HepG2 (cell line): ENCODE results near the gene CNP. TPM values are rescaled to one million over a fixed set of nuclear protein-coding genes. Genes with fewer than 3 reads are reported as not detected.
A peak's percentile ranks its signal among the peaks of the same experiment; 100 is the strongest.

Experiments used
- ATAC-seq: fragments of 200-7000 bp; cut with Tn5 transposase; 3 replicates; pipeline ENCODE4 v1.9.1; 2020; ENCODE audit warnings: mild to moderate bottlenecking, moderate library complexity
- BruUV-seq: library from RNA; stranded (reverse); fragments of 400-500 nt; replicated peaks from 2 replicates; lab custom pipeline; 2021; lab: Mats Ljungman, UMichigan
- CTCF ChIA-PET: fragments of 300-600 bp; formaldehyde crosslinking; extraction: SDS; loops from one replicate; lab custom pipeline; 2021; ENCODE audit warnings: low total read pairs, inconsistent platforms, low intra/inter-chr PET ratio; lab: Yijun Ruan, JAX
- POLR2A ChIA-PET: fragments of 350-600 bp; sonication (Branson Sonifier 250); formaldehyde crosslinking; loops from one replicate; lab custom pipeline; 2020; ENCODE audit warnings: antibody characterized with exemption, inconsistent platforms; lab: Yijun Ruan, JAX
- DNase-seq: peaks from one replicate; pipeline ENCODE4 v3.0.0-alpha.2; 2015; ENCODE audit warnings: low spot score
- FAIRE-seq: peaks from 3 replicates; lab custom pipeline; 2011; peaks lifted over from hg19 to GRCh38; lab: Jason Lieb, UNC
- H2AFZ ChIP-seq: one replicate; pipeline ENCODE4 v1.6.1; 2011; ENCODE audit warnings: low read length, inconsistent platforms
- H3K27ac ChIP-seq: fragments of 300-600 bp; 3 replicates; pipeline ENCODE4 v1.8.0; 2011; ENCODE audit warnings: mixed run types, mild to moderate bottlenecking, mixed read lengths, low read length, inconsistent platforms; ENCODE audit not compliant: insufficient read depth; ENCODE audit errors: extremely low read length
- H3K27me3 ChIP-seq, 2 experiments: fragments of 200-600 bp in 1 of 2; 2 replicates in 1 of 2; 3 replicates in 1 of 2; pipeline versions ENCODE4 v1.6.0 to v1.8.0; 2011; ENCODE audit warnings: low read length in 2 of 2, mild to moderate bottlenecking in 2 of 2, moderate library complexity in 2 of 2, inconsistent platforms in 1 of 2; ENCODE audit not compliant: insufficient read depth in 2 of 2, control insufficient read depth in 1 of 2
- H3K36me3 ChIP-seq, 2 experiments: fragments of 200-600 bp in 1 of 2; replicated peaks in 1 of 2; 2 replicates in 1 of 2; 3 replicates in 1 of 2; pipeline versions ENCODE4 v1.5.1 to v1.8.0; 2011; ENCODE audit warnings: low read length in 2 of 2, inconsistent platforms in 1 of 2; ENCODE audit not compliant: insufficient read depth in 2 of 2, control insufficient read depth in 1 of 2
- H3K4me1 ChIP-seq: 2 replicates; pipeline ENCODE4 v1.5.1; 2012; ENCODE audit warnings: low read length, inconsistent platforms; ENCODE audit not compliant: insufficient read depth
- H3K4me2 ChIP-seq: 2 replicates; pipeline ENCODE4 v1.6.0; 2011; ENCODE audit warnings: low read depth, low read length, inconsistent platforms
- H3K4me3 ChIP-seq, 3 experiments: fragments of 200-600 bp in 1 of 3; sonication (generic), shearing (Covaris generic) in 1 of 3; replicated peaks in 1 of 3; 2 replicates each; pipeline ENCODE4 v1.5.1; 2011 to 2016; ENCODE audit warnings: low read length in 3 of 3, inconsistent platforms in 2 of 3, low read depth in 2 of 3, mild to moderate bottlenecking in 2 of 3, control low read depth in 1 of 3, mixed read lengths in 1 of 3; ENCODE audit not compliant: insufficient read depth in 1 of 3
- H3K79me2 ChIP-seq: one replicate; pipeline ENCODE4 v1.6.1; 2011; ENCODE audit warnings: low read length, inconsistent platforms; ENCODE audit not compliant: insufficient read depth
- H3K9ac ChIP-seq: 2 replicates; pipeline ENCODE4 v1.6.0; 2011; ENCODE audit warnings: mild to moderate bottlenecking, low read depth, low read length, inconsistent platforms; ENCODE audit not compliant: insufficient read depth
- H3K9me3 ChIP-seq: 2 replicates; pipeline ENCODE4 v1.5.1; 2012; ENCODE audit warnings: mild to moderate bottlenecking, low read length
- H4K20me1 ChIP-seq: 2 replicates; pipeline ENCODE4 v1.6.0; 2011; ENCODE audit warnings: inconsistent platforms, mild to moderate bottlenecking, low read length, moderate library complexity; ENCODE audit not compliant: insufficient read depth
- ASH2L ChIP-seq: fragments of 300-600, 200-600 bp; sonication (generic); IDR thresholded peaks from 2 replicates; pipeline ENCODE4 v1.7.0; 2017; ENCODE audit warnings: low read depth, mild to moderate bottlenecking, moderate library complexity, mixed read lengths, low read length; ENCODE audit not compliant: insufficient read length
- BATF2 ChIP-seq: sonication (generic); formaldehyde crosslinking; IDR thresholded peaks from 2 replicates; pipeline ENCODE4 v1.8.0; 2022; ENCODE audit warnings: mild to moderate bottlenecking, missing genetic modification reagents, moderate library complexity
- CEBPG ChIP-seq: IDR thresholded peaks from 2 replicates; pipeline ENCODE4 v1.6.1; 2016
- CHD4 ChIP-seq: fragments of 200-600 bp; sonication (generic); IDR thresholded peaks from 2 replicates; pipeline ENCODE4 v1.7.0; 2017; ENCODE audit warnings: mild to moderate bottlenecking, low read length, borderline replicate concordance
- HNF4A ChIP-seq: sonication (generic); formaldehyde crosslinking; IDR thresholded peaks from 2 replicates; pipeline ENCODE4 v1.4.0; 2020; ENCODE audit warnings: missing genetic modification reagents
- IRF1 ChIP-seq: sonication (generic); formaldehyde crosslinking; IDR thresholded peaks from 2 replicates; pipeline ENCODE4 v1.4.0; 2020; ENCODE audit warnings: low read depth, mild to moderate bottlenecking, missing genetic modification reagents
- MAF1 ChIP-seq: sonication (generic); formaldehyde crosslinking; IDR thresholded peaks from 2 replicates; pipeline ENCODE4 v1.5.0; 2020; ENCODE audit warnings: missing genetic modification reagents, borderline replicate concordance
- MEIS1 ChIP-seq: sonication (generic); formaldehyde crosslinking; IDR thresholded peaks from 2 replicates; pipeline ENCODE4 v1.9.0; 2021; ENCODE audit warnings: mild to moderate bottlenecking, missing genetic modification reagents, moderate library complexity, borderline replicate concordance
- PHF20 ChIP-seq: sonication (generic); formaldehyde crosslinking; IDR thresholded peaks from 2 replicates; pipeline ENCODE4 v1.5.0; 2020; ENCODE audit warnings: mild to moderate bottlenecking, missing genetic modification reagents
- REPIN1 ChIP-seq: sonication (generic); formaldehyde crosslinking; IDR thresholded peaks from 2 replicates; pipeline ENCODE4 v1.8.0; 2022; ENCODE audit warnings: missing genetic modification reagents, low read depth, mild to moderate bottlenecking, borderline replicate concordance
- RXRA ChIP-seq: sonication (generic); formaldehyde crosslinking; IDR thresholded peaks from 2 replicates; pipeline ENCODE4 v1.5.1; 2020; ENCODE audit warnings: missing genetic modification reagents
- SSRP1 ChIP-seq: IDR thresholded peaks from 2 replicates; pipeline ENCODE4 v1.6.1; 2016; ENCODE audit warnings: control low read depth
- TMF1 ChIP-seq: sonication (generic); formaldehyde crosslinking; IDR thresholded peaks from 2 replicates; pipeline ENCODE4 v1.8.1; 2022; ENCODE audit warnings: low read depth, missing genetic modification reagents
- USF2 ChIP-seq, 2 experiments: sonication (generic) in 1 of 2; formaldehyde crosslinking in 1 of 2; IDR thresholded peaks; 2 replicates each; pipeline versions ENCODE4 v1.5.1 to v1.6.1; 2011 to 2020; ENCODE audit warnings: borderline replicate concordance in 1 of 2, low read depth in 1 of 2, low read length in 1 of 2, mild to moderate bottlenecking in 1 of 2, missing genetic modification reagents in 1 of 2, moderate library complexity in 1 of 2
- ZMAT5 ChIP-seq: sonication (generic); formaldehyde crosslinking; IDR thresholded peaks from 2 replicates; pipeline ENCODE4 v1.5.0; 2020; ENCODE audit warnings: mild to moderate bottlenecking, low read depth, missing genetic modification reagents, borderline replicate concordance
- ZNF441 ChIP-seq: sonication (generic); formaldehyde crosslinking; IDR thresholded peaks from 2 replicates; pipeline ENCODE4 v1.7.0; 2021; ENCODE audit warnings: missing genetic modification reagents, borderline replicate concordance
- WGBS: methylation state at CpG from one replicate; pipeline ENCODE4 v1.1.6; 2017; ENCODE audit warnings: low lambda C conversion rate; 5-methylcytosine and 5-hydroxymethylcytosine counted together
- in situ Hi-C: cut with HindIII; loops from 2 replicates; pipeline ENCODE4 v1.10.0; 2017; ENCODE audit warnings: low pct_unique_long_range_greater_than_20kb; ENCODE audit not compliant: extremely low pct_ligation_motif_present
- intact Hi-C: fragments of 100-400 bp; cut with micrococcal nuclease; formaldehyde crosslinking; loops from one replicate; pipeline ENCODE4 v1.10.0; 2022; ENCODE audit not compliant: unreplicated experiment
- polyA plus RNA-seq, 8 experiments: library from polyadenylated mRNA; depleted of rRNA in 3 of 8; stranded (reverse) in 7 of 8; unstranded in 1 of 8; fragments of >200 nt; fragmentation: Illumina TruSeq in 4 of 8; extraction: Trizol in 4 of 8; gene quantifications; 2 replicates each; pipeline versions ENCODE4 v1.2.1 to v1.2.3, GENCODE V29; 2011 to 2016; ENCODE audit warnings: low read depth in 4 of 8, missing spikeins in 1 of 8, mixed read lengths in 1 of 8; ENCODE audit not compliant: insufficient read depth in 1 of 8
- total RNA-seq, 5 experiments: library from RNA; depleted of rRNA; stranded (reverse); fragments of >200 nt; fragmentation: Illumina TruSeq; extraction: Trizol; gene quantifications; 2 replicates each; pipeline ENCODE4 v1.2.3, GENCODE V29; 2016; ENCODE audit warnings: low read depth in 1 of 5

The CNP gene
- total and polyA plus RNA-seq, 2 of the 13 experiments (the other 11 are each of a cell fraction or from before 2014, with no cell fraction given) = 97.2 to 161 TPM

- TF ChIP-seq CHD4 (0 out of 2 replicates have a peak, but pooled peaks have one; percentile 7), ASH2L (no peak), REPIN1 (CRISPR knock-in tag) (0 out of 2 replicates have a peak, but pooled peaks have one; percentile 32), SSRP1 (CRISPR knock-in tag) (0 out of 2 replicates have a peak, but pooled peaks have one; percentile 21), CEBPG (CRISPR knock-in tag) (no peak), MEIS1 (CRISPR knock-in tag) (no peak)
- TF ChIP-seq, all 625 proteins: peak for 8
Measured at GRCh38 chr17:42016411-42016831, 49.8 kb downstream of the CNP start (continued).

GRCh38 chr17:42016941-42017865, 50.6 kb downstream of the CNP start, which contains the start of gene DNAJC7:
TSS of gene DNAJC7 (minus strand) at chr17:42017439. CDS start at chr17:42017416, 23 bp downstream.
- H2AFZ ChIP-seq = peak within 1 kb of the TSS; percentile 47
- peaks cover 0 to 3% of the 10 kb centered on the region in 2 experiments; a peak in 1 of 5 replicates for H3K27me3 ChIP-seq
- WGBS = under 1% methylated on average over 59 of the region's 70 CpGs
- peaks cover 2 to 14% of the 10 kb centered on the region in 2 experiments; a peak in 4 of 5 replicates for H3K36me3 ChIP-seq
- ATAC-seq (peak; percentile 95), DNase-seq (peak; percentile 91), FAIRE-seq (no peak)
- CTCF ChIA-PET = no interaction called here
- POLR2A ChIA-PET = interaction anchor here (0.8 to 7.5 kb wide), 30 partner anchors 8 to 371 kb away, joined by 3 to 183 read pairs (median 6); partner anchors contain the start of genes ACLY, CNP, DHX58 and EIF1
- H3K4me2 ChIP-seq = peak within 1 kb of the TSS; percentile 91
- H4K20me1 ChIP-seq = no peaks in the 10 kb centered on the region; the same call in 1 of the 2 replicates
- intact Hi-C loops (loop anchor here (2.0 kb wide), 1 partner anchor 14 kb away; no protein-coding TSS in a partner anchor), in situ Hi-C loops (loop anchor here (5.0 kb wide), 1 partner anchor 50 kb away; the partner anchor contains the start of gene CNP)
- H3K4me3 ChIP-seq = peak within 1 kb of the TSS; percentile 76 to 96 (median 89)
- no peaks in the 10 kb centered on the region for H3K9me3 ChIP-seq
- H3K27ac ChIP-seq = peak within 1 kb of the TSS; percentile 84
- H3K4me1 ChIP-seq = peaks cover 71% of the 10 kb centered on the region
- TSS peak; percentile 77 for BruUV-seq
- H3K9ac ChIP-seq = peak within 1 kb of the TSS; percentile 97
- peaks cover 76% of the 10 kb centered on the region for H3K79me2 ChIP-seq
- TF ChIP-seq ZMAT5 = no peak
- TF ChIP-seq USF2 (IDR thresholded peaks at IDR 0.05; ENCODE audit: low read depth, low read length) = no peak
- TF ChIP-seq USF2 (CRISPR knock-in tag; IDR thresholded peaks at IDR 0.05; ENCODE audit: borderline replicate concordance) = peak; percentile 24; the same call in 1 of the 2 replicates
- TF ChIP-seq RXRA (CRISPR knock-in tag) = peak; percentile 79
- TF ChIP-seq HNF4A (CRISPR knock-in tag) = no peak; the same call in 1 of the 2 replicates
- TF ChIP-seq BATF2 (CRISPR knock-in tag) = no peak
- peak; percentile 72; the same call in 1 of the 2 replicates for TF ChIP-seq ZNF441 (CRISPR knock-in tag)
- TF ChIP-seq MAF1 (CRISPR knock-in tag) = peak; percentile 89
- peak; percentile 93 for TF ChIP-seq PHF20 (CRISPR knock-in tag)
- TF ChIP-seq IRF1 (CRISPR knock-in tag) = 0 out of 2 replicates have a peak, but pooled peaks have one; percentile 77
- TF ChIP-seq TMF1 (CRISPR knock-in tag) = peak; percentile 92
